ENCODE measurements around the gene ZNF236.

Gene ZNF236

DNA sequence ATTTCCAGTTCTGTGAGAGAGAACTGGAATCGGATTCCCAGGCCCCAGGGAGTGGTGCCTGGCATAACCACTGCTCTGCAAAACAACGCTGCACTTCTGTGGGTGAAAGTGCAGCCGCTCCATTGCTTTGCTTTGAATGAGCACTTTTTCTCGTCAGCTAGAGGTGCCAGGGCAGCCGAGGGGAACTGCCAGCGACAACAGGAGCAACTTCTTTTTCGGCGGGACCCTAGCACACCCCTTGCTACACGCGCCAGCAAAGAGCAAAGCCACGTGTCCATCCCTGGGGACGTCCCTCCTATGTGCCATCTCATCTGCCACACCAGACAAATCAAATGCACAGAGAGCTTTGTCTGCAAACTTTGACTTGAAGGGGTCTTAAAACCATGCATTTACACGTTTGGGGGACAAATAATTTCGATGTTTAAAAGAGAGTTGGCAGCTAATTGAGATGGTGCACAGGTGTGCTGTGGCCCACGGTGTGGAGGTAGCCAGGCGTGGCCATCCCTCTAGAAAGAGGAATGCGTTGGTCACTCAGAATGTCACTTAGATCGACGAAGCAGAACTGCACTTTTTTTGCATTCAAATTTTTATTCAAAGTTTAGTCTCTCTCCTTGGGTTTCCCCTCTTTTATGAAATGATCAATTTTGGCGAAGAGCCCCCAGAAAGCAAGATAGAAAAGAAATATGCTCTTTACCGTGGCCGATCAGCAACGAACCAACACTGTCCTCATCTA is 158.5 kb downstream of the ZNF236 start:
- no peaks in the 10 kb centered on the region for H3K36me3 ChIP-seq
- no peaks in the 10 kb centered on the region for H3K9me3 ChIP-seq
- no peak overlapping the region for H3K27ac ChIP-seq
- H3K4me3 ChIP-seq (ENCODE audit: low read depth in 1 of 2, low read length in 1 of 2), result no peak overlapping the region
- H3K27me3 ChIP-seq, result no peaks in the 10 kb centered on the region
- peaks cover 0 to 5% of the 10 kb centered on the region in 2 experiments for H3K4me1 ChIP-seq (ENCODE audit: control insufficient read depth in 1 of 2, insufficient read depth in 1 of 2, low read depth in 1 of 2, low read length in 1 of 2)
- TF ChIP-seq, protein P1, sequence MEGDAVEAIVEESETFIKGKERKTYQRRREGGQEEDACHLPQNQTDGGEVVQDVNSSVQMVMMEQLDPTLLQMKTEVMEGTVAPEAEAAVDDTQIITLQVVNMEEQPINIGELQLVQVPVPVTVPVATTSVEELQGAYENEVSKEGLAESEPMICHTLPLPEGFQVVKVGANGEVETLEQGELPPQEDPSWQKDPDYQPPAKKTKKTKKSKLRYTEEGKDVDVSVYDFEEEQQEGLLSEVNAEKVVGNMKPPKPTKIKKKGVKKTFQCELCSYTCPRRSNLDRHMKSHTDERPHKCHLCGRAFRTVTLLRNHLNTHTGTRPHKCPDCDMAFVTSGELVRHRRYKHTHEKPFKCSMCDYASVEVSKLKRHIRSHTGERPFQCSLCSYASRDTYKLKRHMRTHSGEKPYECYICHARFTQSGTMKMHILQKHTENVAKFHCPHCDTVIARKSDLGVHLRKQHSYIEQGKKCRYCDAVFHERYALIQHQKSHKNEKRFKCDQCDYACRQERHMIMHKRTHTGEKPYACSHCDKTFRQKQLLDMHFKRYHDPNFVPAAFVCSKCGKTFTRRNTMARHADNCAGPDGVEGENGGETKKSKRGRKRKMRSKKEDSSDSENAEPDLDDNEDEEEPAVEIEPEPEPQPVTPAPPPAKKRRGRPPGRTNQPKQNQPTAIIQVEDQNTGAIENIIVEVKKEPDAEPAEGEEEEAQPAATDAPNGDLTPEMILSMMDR (IDR thresholded peaks at IDR 0.05), result no peak

DNA sequence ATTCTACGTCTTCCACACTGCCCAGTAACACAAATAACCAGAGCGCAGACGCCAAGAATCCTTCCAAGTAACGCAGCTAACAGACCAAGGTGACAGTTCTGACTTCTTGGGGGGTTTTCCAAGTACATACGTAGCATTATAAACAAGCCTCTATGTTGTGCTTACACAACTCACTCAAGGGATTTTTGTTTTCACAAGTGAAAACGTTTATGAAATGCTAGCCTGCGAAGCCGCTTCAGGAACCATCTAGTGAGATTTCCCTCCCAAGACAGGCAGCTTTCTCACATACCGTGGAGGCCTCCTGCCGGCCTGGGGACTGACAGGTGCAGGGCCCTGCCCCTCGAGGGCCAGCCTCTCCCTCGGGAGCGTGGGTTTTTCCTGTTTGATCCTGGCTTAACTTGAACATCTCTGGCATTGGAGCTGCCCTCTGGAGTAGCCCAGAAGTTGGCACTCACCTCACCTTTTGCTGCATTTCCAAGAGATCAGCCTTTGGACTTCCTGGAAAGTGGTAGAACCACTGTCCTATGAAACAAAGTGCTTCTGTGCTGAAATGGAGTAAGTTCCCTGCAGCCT is 159.1 kb downstream of the ZNF236 start:
- H3K9me3 ChIP-seq, result no peaks in the 10 kb centered on the region
- H3K27ac ChIP-seq, result no peak overlapping the region
- TF ChIP-seq, protein P1 (IDR thresholded peaks at IDR 0.05), result no peak
- H3K4me3 ChIP-seq (ENCODE audit: low read depth in 1 of 2, low read length in 1 of 2), result no peak overlapping the region
- H3K27me3 ChIP-seq, result no peaks in the 10 kb centered on the region
- no peaks in the 10 kb centered on the region for H3K36me3 ChIP-seq
- H3K4me1 ChIP-seq (ENCODE audit: control insufficient read depth in 1 of 2, insufficient read depth in 1 of 2, low read depth in 1 of 2, low read length in 1 of 2), result peaks cover 0 to 5% of the 10 kb centered on the region in 2 experiments

DNA sequence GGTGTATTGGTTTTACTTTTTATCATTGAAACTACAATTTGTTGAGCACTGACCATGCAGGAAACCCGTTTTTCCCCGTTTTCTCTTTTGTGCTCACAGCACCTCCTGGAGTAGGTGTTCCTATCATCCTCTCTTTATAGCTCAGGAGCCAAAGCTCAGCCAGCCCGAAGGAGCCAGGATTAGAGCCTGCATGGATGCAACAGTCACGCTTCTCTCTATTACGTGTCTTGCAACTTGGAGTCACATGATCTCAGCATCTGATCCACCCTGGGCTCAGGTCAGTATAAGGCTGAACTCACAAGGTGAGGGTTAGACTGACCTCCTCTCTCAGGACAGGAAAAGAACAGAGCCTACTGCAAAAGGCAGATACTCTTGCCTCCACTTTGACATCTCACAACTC is 159.7 kb downstream of the ZNF236 start:
- Histone ChIP-seq H3K9me3 (no peaks in the 10 kb centered on the region), H3K4me1 (ENCODE audit: control insufficient read depth in 1 of 2, insufficient read depth in 1 of 2, low read depth in 1 of 2, low read length in 1 of 2) (peaks cover 0 to 5% of the 10 kb centered on the region in 2 experiments), H3K4me3 (ENCODE audit: low read depth in 1 of 2, low read length in 1 of 2) (no peak overlapping the region), H3K27me3 (no peaks in the 10 kb centered on the region), H3K36me3 (no peaks in the 10 kb centered on the region), H3K27ac (no peak overlapping the region)
- TF ChIP-seq, protein P1 (IDR thresholded peaks at IDR 0.05), result no peak

DNA sequence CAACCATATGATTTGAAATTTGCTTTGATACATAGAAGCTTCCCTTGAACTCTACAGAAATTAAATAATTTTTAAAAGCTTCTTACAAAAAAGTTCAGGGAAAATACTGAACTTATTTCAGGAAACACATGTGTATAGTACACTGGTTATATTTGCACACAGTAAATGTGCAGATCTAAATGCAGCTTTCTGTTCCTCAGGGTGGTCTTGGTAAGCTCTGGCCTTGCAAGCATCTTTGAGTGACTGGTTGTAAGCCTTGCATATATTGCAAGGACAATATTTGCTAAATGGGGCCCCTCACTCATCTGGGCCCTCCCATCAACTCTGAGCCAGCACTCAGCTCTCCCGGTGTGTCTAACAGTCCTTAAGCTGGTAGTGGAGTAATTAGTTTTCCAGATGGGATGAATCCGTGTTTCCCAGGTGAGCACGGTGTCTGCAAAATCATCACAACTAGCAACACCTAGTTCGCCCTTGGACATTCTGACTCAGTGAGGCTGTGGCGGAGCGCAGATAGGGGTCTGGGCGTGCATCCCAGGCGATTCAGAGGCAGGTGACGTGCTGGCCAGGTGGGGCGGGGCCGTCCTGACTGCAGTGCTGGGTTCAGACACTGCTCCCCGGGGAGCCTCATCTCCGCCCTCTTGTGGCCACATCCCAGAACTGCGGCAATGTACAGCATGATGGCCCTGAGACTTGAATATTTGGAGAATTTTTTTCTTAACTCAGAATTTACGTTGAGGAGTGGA is 160.7 kb downstream of the ZNF236 start:
- H3K27me3 ChIP-seq, result no peaks in the 10 kb centered on the region
- H3K4me1 ChIP-seq (ENCODE audit: control insufficient read depth in 1 of 2, insufficient read depth in 1 of 2, low read depth in 1 of 2, low read length in 1 of 2), result peaks cover 0 to 5% of the 10 kb centered on the region in 2 experiments
- H3K4me3 ChIP-seq (ENCODE audit: low read depth in 1 of 2, low read length in 1 of 2), result no peak overlapping the region
- H3K36me3 ChIP-seq, result no peaks in the 10 kb centered on the region
- TF ChIP-seq, protein P1 (IDR thresholded peaks at IDR 0.05), result peak; percentile 91
- H3K9me3 ChIP-seq, result no peaks in the 10 kb centered on the region
- H3K27ac ChIP-seq, result no peak overlapping the region

DNA sequence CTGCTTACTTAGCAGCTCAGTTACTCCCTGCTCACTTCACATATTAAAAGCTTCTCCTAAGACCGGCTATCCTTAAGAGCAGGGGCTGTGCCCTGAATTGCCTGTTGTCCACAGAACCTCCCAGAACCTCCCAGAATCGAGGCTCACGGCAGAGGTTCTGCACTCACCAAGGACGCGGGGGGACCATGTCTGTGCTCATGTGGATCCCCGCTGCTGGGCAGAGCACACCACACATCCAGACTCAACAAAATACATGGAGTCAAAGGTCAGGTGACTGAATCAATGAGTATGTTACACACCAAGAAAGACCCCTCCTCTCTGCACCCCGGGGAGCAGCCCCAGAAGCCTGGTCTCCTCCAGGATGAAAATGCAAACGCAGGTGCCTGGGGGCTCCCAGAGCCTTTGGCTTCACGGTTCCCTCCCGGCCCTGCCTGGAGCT is 161.3 kb downstream of the ZNF236 start:
- no peak overlapping the region for H3K27ac ChIP-seq
- no peaks in the 10 kb centered on the region for H3K27me3 ChIP-seq
- H3K4me1 ChIP-seq (ENCODE audit: control insufficient read depth in 1 of 2, insufficient read depth in 1 of 2, low read depth in 1 of 2, low read length in 1 of 2), result peaks cover 0 to 5% of the 10 kb centered on the region in 2 experiments
- H3K4me3 ChIP-seq (ENCODE audit: low read depth in 1 of 2, low read length in 1 of 2), result no peak overlapping the region
- TF ChIP-seq, protein P1 (IDR thresholded peaks at IDR 0.05), result no peak
- H3K9me3 ChIP-seq, result no peaks in the 10 kb centered on the region
- no peaks in the 10 kb centered on the region for H3K36me3 ChIP-seq

Data from neutrophil (primary cell).